MCF 10A (cell line): ENCODE results near the gene COL4A1. TPM values are rescaled to one million over a fixed set of nuclear protein-coding genes. Genes with fewer than 3 reads are reported as not detected.

Experiments used
- Bru-seq: library from RNA; stranded (reverse); fragments of 400-500 nt; gene quantifications from one replicate; lab custom pipeline; 2021; lab: Mats Ljungman, UMichigan
- BruChase-seq, 2 experiments: library from RNA; stranded (reverse); fragments of 400-500 nt; gene quantifications; one replicate each; lab custom pipeline; 2021; lab: Mats Ljungman, UMichigan
- BruUV-seq: library from RNA; stranded (reverse); fragments of 400-500 nt; replicated peaks from 2 replicates; lab custom pipeline; 2021; lab: Mats Ljungman, UMichigan
- CTCF ChIA-PET: fragments of 300-600 bp; sonication (Branson Sonifier 250); formaldehyde crosslinking; extraction: SDS; loops from one replicate; lab custom pipeline; 2021; ENCODE audit warnings: antibody characterized with exemption, inconsistent platforms; lab: Yijun Ruan, JAX
- POLR2A ChIA-PET: fragments of 300-600, 350-650 bp; sonication (Branson Sonifier 250); formaldehyde crosslinking; extraction: SDS; loops from one replicate; lab custom pipeline; 2020; ENCODE audit warnings: antibody characterized with exemption, inconsistent platforms; lab: Yijun Ruan, JAX
- DNase-seq: peaks from one replicate; pipeline ENCODE4 v3.0.0-alpha.2; 2018; ENCODE audit not compliant: unreplicated experiment
- H3K27ac Mint-ChIP-seq: one replicate; pipeline ENCODE4 v1.8.0; 2022; ENCODE audit warnings: mild to moderate bottlenecking, low read depth, mixed read lengths; ENCODE audit not compliant: unreplicated experiment
- H3K27me3 Mint-ChIP-seq: one replicate; pipeline ENCODE4 v1.8.0; 2022; ENCODE audit warnings: mixed read lengths; ENCODE audit not compliant: insufficient read depth, unreplicated experiment
- H3K36me3 Mint-ChIP-seq: one replicate; pipeline ENCODE4 v1.8.0; 2022; ENCODE audit warnings: mild to moderate bottlenecking, moderate library complexity, mixed read lengths; ENCODE audit not compliant: insufficient read depth, unreplicated experiment
- H3K4me1 Mint-ChIP-seq: one replicate; pipeline ENCODE4 v1.8.0; 2022; ENCODE audit warnings: mixed read lengths; ENCODE audit not compliant: insufficient read depth, unreplicated experiment
- H3K4me3 Mint-ChIP-seq: one replicate; pipeline ENCODE4 v1.8.0; 2022; ENCODE audit warnings: mild to moderate bottlenecking, moderate library complexity, mixed read lengths; ENCODE audit not compliant: unreplicated experiment
- H3K9me3 Mint-ChIP-seq: one replicate; pipeline ENCODE4 v1.8.0; 2022; ENCODE audit warnings: mixed read lengths; ENCODE audit not compliant: unreplicated experiment
- CTCF ChIP-seq: fragments of 200-600 bp; IDR thresholded peaks from one replicate; pipeline ENCODE4 v1.8.0; 2022; ENCODE audit warnings: antibody characterized with exemption, mild to moderate bottlenecking; ENCODE audit not compliant: unreplicated experiment
- intact Hi-C: fragments of 100-400 bp; cut with micrococcal nuclease; formaldehyde crosslinking; loops from 2 replicates; pipeline ENCODE4 v1.14.1; 2022
- long read RNA-seq: library from polyadenylated mRNA; stranded (forward); transcript quantifications from one replicate; pipeline ENCODE4 v2.0.0, GENCODE V29; 2022
- total RNA-seq: library from RNA; stranded (reverse); gene quantifications from 2 replicates; pipeline ENCODE4 v1.2.3, GENCODE V29; 2022

COL4A1 gene
- 25.9 and 42.1 TPM in 2 replicates for total RNA-seq
- percentile 52 among the genes with signal in this experiment for Bru-seq, nascent RNA
- BruChase-seq, experiment 1, labeled RNA remaining after a 6-hour chase: percentile 44 among the genes with signal in this experiment
- BruChase-seq, experiment 2, labeled RNA remaining after a 2-hour chase: percentile 43 among the genes with signal in this experiment
- long read RNA-seq, full-length matches to known transcripts: 22 of 46 reads
- long read RNA-seq, partial matches to known transcripts: 18 of 46 reads
- long read RNA-seq, other reads (novel, unspliced or antisense): 6 of 46 reads

- Mint-ChIP-seq H3K36me3 (peaks cover 5% of the 10 kb centered on the region), H3K27ac (peak within 1 kb of the TSS; percentile 5), H3K9me3 (no peaks in the 10 kb centered on the region), H3K4me3 (peak within 1 kb of the TSS; percentile 90), H3K27me3 (no peaks in the 10 kb centered on the region), H3K4me1 (peaks cover 32% of the 10 kb centered on the region)
- intact Hi-C loops: loop anchor here (1.0 to 5.0 kb wide), 4 partner anchors 40 to 105 kb away; no protein-coding TSS in a partner anchor
- DNase-seq: peak; percentile 77
- no TSS peak for BruUV-seq
- POLR2A ChIA-PET: interaction anchor here (0.7 to 4.2 kb wide), 12 partner anchors 13 to 292 kb away, joined by 3 to 22 read pairs (median 4); partner anchors contain the start of gene RAB20
- TF ChIP-seq CTCF: no peak
- CTCF ChIA-PET: interaction anchor here (0.7 to 1.2 kb wide), 6 partner anchors 47 to 203 kb away, joined by 3 read pairs; no protein-coding TSS in a partner anchor
Measured at GRCh38 chr13:110306960-110307766, at the start of gene COL4A1, which contains the start of gene COL4A2. Gene COL4A1, minus strand, starts transcription at chr13:110307157. Its CDS starts 130 bp downstream, at chr13:110307027. Gene COL4A2, plus strand, starts transcription at chr13:110307284. Its CDS starts 620 bp downstream, at chr13:110307904.

- Mint-ChIP-seq H3K9me3 (no peaks in the 10 kb centered on the region), H3K4me1 (peaks cover 16% of the 10 kb centered on the region)
Measured at GRCh38 chr13:110356362-110356761, 49.4 kb upstream of the COL4A1 start.

GRCh38 chr13:110354715-110355473 is 47.9 kb upstream of the COL4A1 start:
- POLR2A ChIA-PET: interaction anchor here (1.0 kb wide), 1 partner anchor 56 kb away, joined by 3 read pairs; no protein-coding TSS in a partner anchor
- no peaks in the 10 kb centered on the region for H3K9me3 Mint-ChIP-seq
- H3K27me3 Mint-ChIP-seq: no peaks in the 10 kb centered on the region
- no TSS peak for BruUV-seq
- CTCF ChIA-PET: interaction anchor here (0.6 to 1.5 kb wide), 5 partner anchors 16 to 56 kb away, joined by 3 to 7 read pairs (median 3); no protein-coding TSS in a partner anchor
- intact Hi-C loops: no loop called here
- no peak overlapping the region for H3K4me3 Mint-ChIP-seq
- H3K36me3 Mint-ChIP-seq: peaks cover 6% of the 10 kb centered on the region
- peaks cover 25% of the 10 kb centered on the region for H3K4me1 Mint-ChIP-seq
- no peak overlapping the region for H3K27ac Mint-ChIP-seq
- no peak for DNase-seq
- no peak for TF ChIP-seq CTCF

More at GRCh38 chr13:110356362-110356761, 49.4 kb upstream of the COL4A1 start:
- TF ChIP-seq CTCF: no peak
- intact Hi-C loops: no loop called here
- Mint-ChIP-seq H3K4me3 (no peak overlapping the region), H3K36me3 (peaks cover 6% of the 10 kb centered on the region), H3K27me3 (no peaks in the 10 kb centered on the region), H3K27ac (no peak overlapping the region)
- DNase-seq: no peak
- CTCF ChIA-PET: interaction anchor here (1.5 kb wide), 1 partner anchor 14 kb away, joined by 3 read pairs; no protein-coding TSS in a partner anchor
- POLR2A ChIA-PET: no interaction called here
- BruUV-seq: no TSS peak
